EH (cell line): ENCODE data around the gene B4GALT2.

Experiments
- DNase-seq: peaks from one replicate; pipeline ENCODE4 v3.0.0-alpha.2; 2015; ENCODE audit warnings: low read depth

Gene B4GALT2

DNA sequence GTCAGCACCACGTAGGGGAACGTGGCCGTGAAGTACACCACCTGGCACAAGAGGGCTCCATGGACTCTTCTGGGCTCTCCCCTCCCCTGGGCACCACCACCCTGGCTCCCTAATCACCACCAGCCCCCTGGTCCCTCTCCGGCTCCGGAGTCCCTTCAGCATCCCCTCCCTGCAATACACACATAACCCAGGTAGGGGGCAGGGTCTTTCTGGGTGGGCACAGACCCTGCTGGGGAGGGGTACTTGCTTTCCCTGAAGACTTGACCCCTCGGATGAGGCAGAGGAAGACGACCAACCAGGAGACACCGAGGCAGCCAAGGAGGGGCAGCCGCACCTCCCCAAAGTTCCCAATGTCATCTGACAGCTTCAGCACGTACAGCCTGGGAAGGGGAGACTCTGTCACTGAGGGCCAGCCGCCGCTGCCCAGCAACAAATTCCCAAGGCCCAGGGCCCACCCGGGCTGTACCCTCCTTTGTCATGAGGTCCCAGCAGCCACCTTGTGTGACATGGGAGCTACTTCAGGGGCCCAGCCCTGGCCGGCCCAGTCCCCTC is 23.7 kb downstream of the B4GALT2 start:
- no peak for DNase-seq

DNA sequence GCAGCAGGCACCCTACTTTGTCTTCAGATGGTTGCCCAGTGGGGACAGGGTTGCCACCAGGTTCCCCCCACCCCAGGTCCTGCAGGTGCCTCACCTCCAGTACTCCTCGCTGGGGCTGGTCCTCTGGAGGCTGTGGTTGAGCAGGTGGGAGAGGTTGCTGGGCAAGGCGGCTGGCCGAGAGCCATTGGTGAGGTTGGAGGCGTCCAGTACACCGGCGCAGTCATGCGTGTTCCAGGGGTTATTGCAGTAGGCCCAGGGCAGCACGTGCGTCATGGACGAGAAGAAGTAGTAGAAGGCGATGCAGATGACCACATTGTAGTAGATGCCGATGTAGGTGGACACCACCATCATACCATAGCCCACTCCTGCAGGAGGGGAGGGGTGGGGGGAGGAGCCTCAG is 29.2 kb downstream of the B4GALT2 start:
- DNase-seq = no peak

DNA sequence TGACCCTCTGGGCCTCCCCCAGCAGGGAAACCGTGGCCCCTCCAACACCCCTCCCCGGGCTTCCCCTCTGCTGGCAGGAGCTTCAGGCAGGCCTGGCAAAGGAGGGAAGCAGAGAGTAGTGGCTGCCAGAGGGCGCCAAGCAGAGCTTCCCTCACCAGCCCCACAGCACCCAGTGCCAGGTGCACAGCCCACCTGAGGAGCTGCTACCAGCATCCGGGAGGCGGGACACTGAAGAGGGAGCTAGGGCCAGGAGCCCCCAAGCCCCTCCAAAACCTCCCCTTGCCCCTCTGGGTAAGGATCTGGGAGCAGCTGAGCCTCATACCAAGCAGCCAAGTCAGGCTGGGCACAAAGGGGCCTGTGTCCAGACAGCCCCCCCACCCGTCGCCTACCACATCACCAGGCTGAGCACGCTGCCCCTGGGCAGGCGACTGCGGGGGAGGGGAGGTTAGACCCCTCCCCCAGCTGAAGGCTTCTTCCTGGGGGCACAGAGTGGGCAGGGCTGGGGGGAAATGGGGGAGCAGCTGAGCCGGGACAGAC is 32.0 kb downstream of the B4GALT2 start:
- DNase-seq = no peak

DNA sequence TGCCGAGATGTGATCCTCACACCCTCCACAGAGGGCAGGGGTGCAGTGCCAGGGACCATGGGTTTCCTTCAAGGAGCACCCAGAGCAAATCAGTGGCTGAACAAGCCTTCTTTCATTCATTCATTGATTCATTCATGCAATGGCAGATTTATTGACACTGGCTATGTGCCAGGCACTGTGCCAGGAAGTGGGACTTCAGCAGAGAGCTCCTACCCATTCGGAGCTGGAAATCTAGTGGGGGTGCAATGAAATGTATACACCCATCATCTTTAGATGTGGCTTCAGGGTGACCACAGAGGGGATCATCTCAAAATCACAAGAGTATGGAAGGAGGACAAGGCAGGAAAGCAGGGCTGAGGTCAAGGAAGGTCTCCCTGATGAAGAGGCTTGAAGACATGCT is 33.4 kb downstream of the B4GALT2 start:
- DNase-seq = peak; percentile 20

DNA sequence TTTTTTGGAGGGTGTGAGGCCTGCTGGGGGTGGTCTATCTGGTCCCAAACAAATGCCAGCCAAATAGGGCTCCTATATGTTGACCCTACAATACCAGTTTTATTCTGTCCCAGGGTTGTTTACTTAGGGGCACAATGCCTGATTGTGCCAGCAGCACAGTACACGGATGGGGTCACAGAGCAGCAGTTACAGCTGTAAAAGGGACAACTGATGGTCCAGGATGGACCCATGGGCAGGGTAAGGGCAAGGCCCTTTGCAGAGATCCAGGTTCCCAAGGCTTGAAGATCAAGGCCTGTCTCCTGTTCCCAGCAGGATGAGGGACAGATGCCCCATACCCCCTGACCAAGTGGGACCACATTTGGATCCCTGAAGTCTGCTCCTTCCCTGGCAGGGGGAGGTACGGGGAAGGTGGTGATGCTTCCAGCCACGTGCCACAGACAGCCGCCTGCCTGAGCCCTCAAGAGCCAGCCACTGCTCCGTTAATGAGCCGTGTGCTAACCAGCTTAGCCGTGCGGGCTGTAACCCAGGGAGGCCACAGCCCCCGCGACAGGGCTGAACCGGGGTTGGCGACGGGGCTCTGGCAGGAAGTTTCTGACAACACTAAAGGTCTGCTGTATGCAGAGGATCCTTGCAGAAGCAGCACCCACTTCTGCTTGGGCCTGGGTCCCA is 34.1 kb downstream of the B4GALT2 start:
- no peak for DNase-seq

DNA sequence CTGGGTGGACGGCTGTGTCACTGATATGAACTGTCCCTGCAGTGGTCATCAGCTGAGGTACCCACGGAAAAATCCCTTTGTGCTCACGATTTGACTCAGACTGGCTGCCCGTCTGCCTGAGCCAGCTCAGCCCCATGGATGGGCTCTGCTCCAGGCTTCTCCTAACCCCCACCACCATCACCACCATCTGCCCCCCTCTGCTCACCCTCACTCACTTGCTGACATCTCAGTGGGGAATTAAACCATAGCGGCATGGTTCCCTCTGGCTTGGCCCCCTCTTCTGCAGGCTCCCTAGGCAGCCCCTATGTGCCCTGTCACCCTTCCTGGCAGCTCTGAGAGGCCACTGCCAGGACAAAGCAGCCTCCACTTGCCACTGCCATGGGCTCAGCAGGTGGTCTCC is 34.9 kb downstream of the B4GALT2 start:
- DNase-seq = no peak

DNA sequence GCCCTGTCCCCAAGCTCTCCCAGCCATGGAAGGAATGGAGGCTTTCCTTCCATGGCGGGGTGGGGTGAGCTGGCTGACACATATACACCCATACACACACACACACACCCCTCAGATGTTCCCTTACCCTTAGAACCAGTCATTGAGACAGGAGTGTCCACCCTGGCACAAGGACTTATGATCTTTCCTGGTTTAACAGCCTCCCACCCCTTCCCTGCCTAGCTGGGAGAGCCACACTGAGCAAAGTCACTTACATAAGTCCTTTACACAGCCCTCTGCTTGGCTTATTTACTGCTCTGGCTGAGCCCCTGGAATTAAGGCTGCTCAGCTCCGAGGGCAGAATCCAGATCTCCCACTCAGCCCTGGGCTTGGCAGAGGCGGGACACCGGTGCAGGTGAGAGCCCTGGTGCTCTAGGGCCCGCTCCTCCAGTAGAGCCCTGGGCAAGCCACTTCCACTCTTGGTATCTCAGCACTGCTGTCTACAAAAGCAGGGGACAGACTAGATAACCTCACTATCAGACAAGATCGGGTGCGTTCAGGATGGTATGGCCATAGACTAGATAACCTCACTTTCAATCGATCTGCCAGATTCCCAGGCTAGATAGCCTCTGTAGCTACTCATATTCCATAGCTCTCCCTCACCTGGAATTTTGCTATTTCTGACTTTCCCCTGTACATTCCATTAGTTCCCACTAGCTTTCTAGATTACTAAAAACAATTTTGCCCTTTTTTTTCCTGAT is 35.5 kb downstream of the B4GALT2 start:
- DNase-seq = no peak

DNA sequence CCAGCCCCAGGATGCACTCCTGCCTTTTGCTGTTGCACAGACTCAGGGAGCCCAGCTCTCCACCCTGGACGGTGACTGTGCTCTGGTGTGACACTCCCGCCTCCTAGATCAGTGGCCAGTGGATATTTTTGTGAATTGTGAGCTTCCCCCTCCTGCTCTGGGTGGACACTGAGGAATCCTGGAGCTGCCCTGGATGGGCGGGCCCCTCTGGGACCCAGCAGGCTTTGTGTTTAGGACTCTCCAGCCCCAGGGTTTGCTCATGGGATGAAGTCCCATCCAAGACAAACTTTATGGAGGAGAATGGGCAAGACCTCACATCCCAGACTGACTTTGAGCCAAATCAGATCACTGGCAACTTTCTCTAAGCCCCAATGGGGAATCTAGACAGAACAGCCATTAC is 36.2 kb downstream of the B4GALT2 start:
- DNase-seq = peak; percentile 14

DNA sequence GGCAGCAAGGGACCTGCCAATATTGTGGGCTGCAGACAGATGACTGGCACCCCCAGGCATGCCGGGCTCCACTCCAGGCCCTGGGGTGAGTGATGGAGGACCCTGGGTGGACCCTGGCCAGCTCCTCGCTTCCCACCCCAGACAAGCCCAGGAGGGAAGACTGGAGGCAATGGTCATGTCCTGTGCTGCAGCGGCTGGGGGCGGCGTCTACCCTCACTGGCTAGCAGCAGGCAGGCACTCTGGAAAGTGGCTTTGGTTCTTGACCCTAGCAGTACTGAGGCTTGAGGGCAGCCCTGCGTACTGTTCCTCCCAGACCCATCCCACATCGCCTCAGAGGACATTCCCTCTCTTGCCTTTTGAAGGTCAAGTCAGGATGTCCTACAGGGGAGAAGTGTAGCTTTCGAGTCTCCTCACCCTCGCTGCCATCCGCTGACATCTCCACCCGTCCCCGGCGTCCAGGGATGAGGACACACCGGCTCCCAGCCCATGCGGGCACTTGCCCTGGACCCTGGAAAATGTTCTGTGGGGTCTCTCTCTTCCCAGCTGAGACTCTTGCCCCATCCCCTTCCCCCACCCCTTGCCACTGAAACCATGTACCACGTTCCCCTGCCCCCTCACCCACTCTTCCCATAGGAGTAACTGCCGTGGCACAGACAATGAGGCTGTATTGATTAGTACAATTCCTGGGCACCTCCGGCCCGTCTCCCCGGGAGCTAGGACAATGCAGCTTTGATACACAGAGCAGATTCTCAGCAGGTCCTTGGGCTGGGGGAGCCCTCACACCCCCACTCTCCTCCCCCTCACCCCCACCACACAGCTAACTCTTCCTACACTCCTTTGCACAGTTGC is 37.3 kb downstream of the B4GALT2 start:
- no peak for DNase-seq

DNA sequence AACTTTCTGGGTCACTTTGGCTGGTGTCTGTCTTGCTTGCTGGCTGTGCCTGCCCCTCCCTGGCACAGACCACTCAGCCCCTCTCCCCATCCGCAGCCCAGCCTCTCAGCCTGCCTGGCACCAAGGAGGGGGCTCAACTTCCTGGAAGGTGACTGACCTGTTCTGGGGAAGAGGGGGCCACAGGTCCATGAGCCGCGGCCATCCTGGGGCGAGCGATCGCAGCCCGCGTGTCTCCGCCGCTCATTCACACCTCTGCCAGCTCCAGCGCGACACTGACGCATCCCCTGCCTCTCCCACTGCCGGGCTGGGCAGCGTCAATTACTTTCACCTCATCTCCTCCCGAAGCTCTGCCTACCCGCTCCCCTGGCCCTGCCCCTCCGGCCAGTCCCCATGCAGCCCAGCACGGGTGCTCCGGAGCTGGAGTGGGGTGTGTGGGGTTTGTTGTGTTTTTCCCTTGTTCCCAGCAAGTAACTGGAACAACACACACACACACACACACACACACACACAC is 37.9 kb downstream of the B4GALT2 start:
- DNase-seq = no peak

DNA sequence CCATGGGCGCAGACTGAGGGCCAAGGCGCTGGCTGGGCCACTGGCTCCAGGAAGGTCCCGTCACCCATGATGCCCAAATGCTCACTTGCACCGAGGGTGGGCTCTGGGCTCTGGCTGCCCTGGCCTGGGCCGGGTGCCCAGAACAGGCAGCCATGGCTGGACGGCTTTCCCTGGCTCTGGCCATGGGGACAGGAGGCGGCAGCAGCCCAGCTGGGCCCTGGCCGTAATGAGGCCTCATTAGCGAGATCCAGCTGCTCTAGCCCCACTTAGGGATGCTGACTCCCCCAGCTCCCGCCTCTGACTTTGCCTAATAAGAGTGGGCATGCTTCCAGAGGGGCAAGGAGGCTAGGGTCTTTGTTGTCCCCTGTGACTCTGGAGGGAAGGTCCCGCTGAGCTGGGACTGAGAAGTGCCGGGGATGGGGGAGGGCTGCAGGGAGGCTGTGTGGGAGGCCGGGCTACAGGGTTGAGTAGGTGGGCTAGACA is 40.5 kb downstream of the B4GALT2 start:
- no peak for DNase-seq

DNA sequence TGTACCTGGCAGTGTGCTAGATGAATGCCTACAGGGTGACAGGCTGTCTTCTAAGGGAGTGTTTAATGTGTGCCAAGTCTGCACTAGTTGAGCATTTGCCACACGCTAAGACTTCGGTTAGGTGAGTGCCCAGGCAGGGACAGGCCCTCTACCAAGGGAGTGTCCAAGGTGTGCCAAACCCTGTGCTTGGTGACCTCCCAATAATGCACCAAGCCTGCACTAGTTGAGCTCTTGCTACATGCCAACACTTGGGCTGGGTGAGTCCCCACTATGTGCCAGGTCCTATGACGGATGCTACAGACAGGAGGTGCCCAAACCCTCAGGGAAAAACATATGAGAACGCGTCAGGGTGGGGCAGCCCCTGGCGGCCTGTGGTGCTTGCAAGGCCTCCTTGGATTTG is 41.5 kb downstream of the B4GALT2 start:
- DNase-seq = no peak

DNA sequence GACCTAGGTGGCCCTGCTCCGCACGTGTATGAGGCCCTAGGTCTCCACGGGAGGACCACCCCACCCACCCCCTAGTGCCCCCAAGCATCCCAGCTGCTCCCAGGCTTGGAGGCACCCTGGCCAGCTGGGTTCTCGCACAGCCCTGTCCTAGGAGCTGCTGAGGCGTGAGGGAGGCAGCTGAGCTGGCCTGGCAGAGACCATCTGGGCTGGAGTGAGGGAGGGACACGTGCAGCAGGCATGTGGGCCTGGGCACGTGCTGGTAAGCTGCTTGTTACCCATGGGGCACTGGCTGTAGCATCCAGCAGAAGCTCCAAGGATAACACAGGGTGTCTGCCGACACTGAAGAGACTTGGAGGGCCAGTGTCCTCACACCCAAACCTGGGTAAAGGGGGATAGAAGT is 42.1 kb downstream of the B4GALT2 start:
- DNase-seq = no peak

DNA sequence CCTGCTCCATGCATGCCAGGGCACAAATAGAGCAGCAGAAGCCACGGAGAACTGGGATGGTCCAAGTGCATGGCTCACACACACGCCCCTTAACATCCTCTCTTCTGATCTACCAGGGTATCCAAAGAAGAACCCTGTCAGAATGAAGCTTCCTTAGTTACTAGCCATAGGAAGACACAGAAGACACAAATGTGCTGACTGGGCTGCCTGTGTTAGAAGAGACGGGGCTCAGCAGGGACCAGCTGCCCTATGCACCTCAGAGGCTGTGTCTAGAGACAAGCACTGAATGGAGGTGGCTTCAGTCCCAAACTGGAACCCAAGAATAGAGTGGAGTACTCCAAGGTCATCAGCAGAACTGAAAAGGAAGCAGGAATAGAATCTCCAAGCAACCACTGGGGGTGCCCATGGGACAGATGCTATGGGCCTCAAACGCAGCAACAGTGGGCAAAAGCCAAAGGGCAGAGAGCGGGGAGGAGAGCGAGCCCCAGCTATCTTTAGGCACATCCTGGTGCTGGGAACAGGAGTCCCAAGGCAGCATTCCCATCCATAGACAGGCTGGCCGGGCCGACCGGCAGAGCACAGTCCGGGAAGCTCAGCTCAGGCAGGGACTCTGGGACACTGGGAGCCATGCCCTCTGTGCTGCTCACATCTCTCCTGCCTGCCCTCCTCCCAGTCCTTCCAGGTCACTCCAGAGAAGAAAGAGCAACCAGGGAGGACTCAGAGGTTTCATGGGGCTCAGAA is 42.7 kb downstream of the B4GALT2 start:
- DNase-seq = no peak

DNA sequence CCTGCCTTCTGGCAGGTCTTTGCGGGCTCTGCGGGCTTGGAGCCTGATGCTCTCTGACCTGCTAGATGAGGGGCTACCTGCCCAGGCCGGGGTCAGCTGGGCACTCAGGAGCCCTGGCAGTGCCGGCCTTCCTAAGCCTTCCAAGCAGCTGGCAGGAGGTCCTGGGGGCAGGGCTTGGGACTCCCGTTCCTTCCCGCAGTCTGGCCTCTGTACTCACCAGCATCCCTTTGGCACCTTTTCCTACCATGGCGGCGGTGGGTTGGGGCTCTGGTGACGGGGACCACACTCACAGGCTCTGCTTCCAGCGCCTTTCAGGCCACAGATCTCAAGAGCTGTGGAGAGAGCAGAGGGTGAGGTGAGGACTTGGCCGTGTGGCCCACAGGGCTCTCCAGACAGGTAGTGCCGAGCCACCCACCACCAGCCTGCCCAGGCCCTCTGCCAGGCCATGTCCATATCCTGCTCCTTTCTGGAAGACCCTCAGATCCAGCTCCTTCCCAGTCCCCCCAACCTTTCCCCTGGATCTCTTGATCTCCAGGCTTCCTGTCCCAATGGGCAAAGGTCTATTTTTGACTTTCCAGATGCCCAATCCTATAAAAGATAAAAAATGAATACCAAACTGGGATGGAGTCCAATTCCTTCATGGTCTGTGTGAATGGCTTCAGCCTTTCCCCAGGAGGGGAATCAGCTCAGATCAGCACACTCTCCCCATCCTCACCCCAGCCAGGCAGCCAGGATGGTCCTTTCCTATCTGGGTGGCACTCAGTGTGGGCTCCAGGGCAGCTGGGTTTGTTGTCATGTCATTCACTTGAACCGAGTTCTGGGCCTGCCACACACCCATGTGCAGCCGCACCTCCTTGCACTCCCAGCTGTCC is 45.3 kb downstream of the B4GALT2 start:
- DNase-seq = no peak

DNA sequence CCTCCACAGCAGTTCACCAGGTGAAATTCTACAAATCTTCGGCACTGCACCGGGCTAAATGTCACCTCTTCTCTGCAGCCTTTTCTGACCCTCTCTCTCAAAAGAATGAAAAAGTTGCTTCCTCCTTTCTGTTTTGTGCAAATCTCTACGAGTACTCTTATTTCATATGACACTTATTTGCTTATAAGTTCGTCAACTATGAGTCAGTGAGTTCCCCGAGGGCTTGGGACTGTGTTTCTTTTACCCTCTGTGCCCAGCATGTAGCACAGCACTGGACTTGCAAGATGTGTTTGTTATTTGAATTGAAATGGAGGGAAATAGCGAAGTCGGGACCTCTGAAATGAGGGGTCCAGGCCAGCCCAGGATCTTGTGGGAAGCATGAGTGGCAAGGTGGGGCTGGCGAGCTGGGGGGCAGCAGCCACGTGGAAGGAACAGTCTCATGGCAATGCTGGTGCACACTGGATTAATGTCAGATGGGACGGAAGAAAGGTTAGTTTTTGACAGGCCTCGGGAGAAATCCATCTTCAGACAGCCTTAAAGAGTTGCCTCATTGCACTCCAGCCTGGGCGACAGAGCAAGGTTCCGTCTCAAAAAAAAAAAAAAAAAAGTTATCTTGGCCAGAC is 46.0 kb downstream of the B4GALT2 start:
- DNase-seq = peak; percentile 61

DNA sequence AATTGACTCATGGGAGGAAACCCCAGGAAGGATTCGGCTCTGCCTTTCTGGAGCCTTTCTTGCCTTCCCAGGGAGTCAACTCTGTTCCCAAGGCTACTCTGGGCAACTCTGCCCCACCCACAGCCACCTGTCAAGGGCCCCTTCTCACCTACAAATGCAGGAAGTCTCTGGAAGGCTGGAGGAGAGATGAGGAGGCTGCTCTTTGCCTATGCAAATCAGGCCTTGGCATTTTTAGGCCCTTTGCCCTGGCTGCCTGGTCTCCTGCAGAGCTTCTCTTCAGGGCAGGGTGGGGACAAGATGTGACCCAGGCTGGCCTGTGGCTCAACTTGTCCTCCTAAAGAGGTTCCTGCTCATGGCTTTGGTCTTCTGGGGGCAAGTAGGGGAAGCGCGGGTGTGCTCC is 46.8 kb downstream of the B4GALT2 start:
- DNase-seq = no peak

DNA sequence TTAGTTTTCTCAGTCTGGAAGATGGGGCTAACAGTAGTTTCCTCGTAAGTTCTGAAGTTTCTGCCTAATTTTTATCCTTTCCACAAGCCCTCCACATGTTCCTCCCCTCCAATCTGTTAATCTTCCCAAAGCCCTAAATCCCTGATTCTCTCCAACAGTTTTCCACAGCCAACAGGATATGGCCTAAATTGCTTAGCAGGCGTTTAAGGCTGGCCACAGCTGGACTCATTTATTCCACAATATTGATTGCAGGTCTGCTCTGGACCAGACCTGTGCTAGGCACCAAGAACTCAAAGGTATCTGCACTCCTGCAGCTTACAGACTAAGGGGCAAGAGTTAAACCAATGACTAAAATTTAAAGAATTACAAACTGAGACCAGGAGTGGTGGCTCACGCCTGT is 48.3 kb downstream of the B4GALT2 start:
- no peak for DNase-seq

DNA sequence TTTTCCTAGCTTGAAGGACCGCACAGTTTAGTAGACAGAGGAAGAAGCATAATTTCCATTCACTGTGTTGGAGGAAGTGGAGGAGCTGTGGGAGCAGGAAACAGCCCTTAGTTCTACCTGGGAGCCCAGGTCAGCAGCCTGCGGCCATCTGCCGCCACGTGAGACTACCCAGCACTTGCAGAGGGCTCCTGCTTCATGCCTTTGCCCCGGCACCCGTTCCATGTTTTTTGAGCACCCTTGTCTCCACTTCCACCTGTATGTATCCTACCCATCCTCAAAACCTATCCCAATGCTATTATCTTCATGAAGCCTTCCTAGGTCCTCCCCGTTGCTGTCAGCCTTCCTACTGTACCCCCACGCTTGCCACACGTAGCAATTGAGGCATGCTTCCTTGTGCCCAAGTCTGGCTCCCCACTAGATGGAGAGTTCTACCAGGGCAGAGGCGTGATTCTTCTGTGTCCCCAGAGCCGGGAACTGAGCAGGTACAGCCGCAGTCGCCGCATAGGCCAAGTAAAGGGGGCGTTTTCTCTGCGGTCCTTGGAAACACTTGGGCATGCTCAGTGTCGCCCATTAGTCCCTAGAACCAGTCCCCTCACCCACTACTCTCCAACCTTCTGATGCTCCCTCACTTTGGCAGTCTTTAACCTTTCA is 50.4 kb downstream of the B4GALT2 start:
- no peak for DNase-seq
